Measurements from ENCODE around the gene C17orf100. TPM values are rescaled to one million over a fixed set of nuclear protein-coding genes. Genes with fewer than 3 reads are reported as not detected.

The C17orf100 gene
- polyA plus RNA-seq, 2 of the 4 experiments (the other 2 are of a cell fraction) = 3.1 to 4.1 TPM

GRCh38 chr17:6611231-6611630 lies 40.3 kb upstream of the C17orf100 start:
- peaks cover 12% of the 10 kb centered on the region for H3K4me1 ChIP-seq
- H3K27ac ChIP-seq = no peak overlapping the region
- FAIRE-seq = no peak
- ChIA-PET POLR2A (no interaction called here), CTCF (interaction anchor here (1.9 to 6.1 kb wide), 2 partner anchors 11 to 138 kb away, joined by 6 to 40 read pairs; no protein-coding TSS in a partner anchor)
- TF ChIP-seq FOSB (CRISPR knock-in tag; IDR thresholded peaks at IDR 0.05) (no peak), USF2 (IDR thresholded peaks at IDR 0.05) (no peak), KDM5A (IDR thresholded peaks at IDR 0.05) (no peak)
- no peak for ATAC-seq
- H3K4me3 ChIP-seq = no peak overlapping the region
- WGBS (ENCODE audit: missing lambda C conversion rate) = 96% methylated on average over 4 of the region's 4 CpGs
- no peak overlapping the region for H3K4me2 ChIP-seq
- H3K9me3 ChIP-seq = no peaks in the 10 kb centered on the region
- DNase-seq (ENCODE audit: low read depth in 1 of 2, low spot score in 1 of 2) = no peak

- CTCF ChIA-PET = interaction anchor here (0.7 to 1.5 kb wide), 3 partner anchors 14 to 150 kb away, joined by 3 read pairs; no protein-coding TSS in a partner anchor
- WGBS (ENCODE audit: missing lambda C conversion rate) = 90% methylated on average over 3 of the region's 3 CpGs
Observed at GRCh38 chr17:6623941-6624340, 27.6 kb upstream of the C17orf100 start.

GRCh38 chr17:6626616-6627015 lies 24.9 kb upstream of the C17orf100 start:
- ATAC-seq = no peak
- Histone ChIP-seq H3K9me3 (no peaks in the 10 kb centered on the region), H3K4me2 (no peak overlapping the region), H3K4me3 (no peak overlapping the region), H3K27ac (no peak overlapping the region), H3K4me1 (peaks cover 12% of the 10 kb centered on the region; the same call in 2 of the 3 replicates)
- no peak for FAIRE-seq
- no peak for TF ChIP-seq ESRRA (IDR thresholded peaks at IDR 0.05; ENCODE audit: borderline replicate concordance, low read length)
- no peak for TF ChIP-seq JUN (IDR thresholded peaks at IDR 0.05)
- no peak for TF ChIP-seq KDM5A (IDR thresholded peaks at IDR 0.05)
- TF ChIP-seq NFE2L2 (conservative IDR thresholded peaks at IDR 0.05; ENCODE audit: low read length) = no peak
- TF ChIP-seq EHMT2 (IDR thresholded peaks at IDR 0.05; ENCODE audit: low read depth) = no peak
- no peak for TF ChIP-seq TFCP2L1 (CRISPR knock-in tag; IDR thresholded peaks at IDR 0.05)
- no peak for TF ChIP-seq CTCF (IDR thresholded peaks at IDR 0.05)
- TF ChIP-seq GATA3 (IDR thresholded peaks at IDR 0.05; ENCODE audit: borderline replicate concordance) = no peak
- no peak for TF ChIP-seq TP53 (CRISPR knock-in tag; IDR thresholded peaks at IDR 0.05)
- TF ChIP-seq PHF8 (IDR thresholded peaks at IDR 0.05; ENCODE audit: borderline replicate concordance, low read depth) = no peak
- TF ChIP-seq JUNB (IDR thresholded peaks at IDR 0.05) = no peak
- TF ChIP-seq EHF (CRISPR knock-in tag; IDR thresholded peaks at IDR 0.05) = no peak
- TF ChIP-seq FOXS1 (CRISPR knock-in tag; IDR thresholded peaks at IDR 0.05) = no peak
- no peak for TF ChIP-seq E2F6 (IDR thresholded peaks at IDR 0.05; ENCODE audit: borderline replicate concordance, low read depth)
- no peak for DNase-seq (ENCODE audit: low read depth in 1 of 2, low spot score in 1 of 2)
- ChIA-PET POLR2A (no interaction called here), CTCF (interaction anchor here (0.8 to 1.0 kb wide), 2 partner anchors 154 to 155 kb away, joined by 3 read pairs; no protein-coding TSS in a partner anchor)
- 92% methylated on average over 6 of the region's 6 CpGs for WGBS (ENCODE audit: missing lambda C conversion rate)

More at GRCh38 chr17:6623941-6624340, 27.6 kb upstream of the C17orf100 start:
- Histone ChIP-seq H3K9me3 (no peaks in the 10 kb centered on the region), H3K4me3 (no peak overlapping the region), H3K27ac (no peak overlapping the region), H3K4me1 (peaks cover 12% of the 10 kb centered on the region; the same call in 2 of the 3 replicates), H3K4me2 (no peak overlapping the region)
- TF ChIP-seq RARB (CRISPR knock-in tag; IDR thresholded peaks at IDR 0.05) (no peak), EP300 (IDR thresholded peaks at IDR 0.05) (no peak), PHF8 (IDR thresholded peaks at IDR 0.05; ENCODE audit: borderline replicate concordance, low read depth) (no peak), POLR2AphosphoS2 (conservative IDR thresholded peaks at IDR 0.05; ENCODE audit: low read length) (no peak), HEYL (CRISPR knock-in tag; IDR thresholded peaks at IDR 0.05) (no peak), HOXB13 (CRISPR knock-in tag; IDR thresholded peaks at IDR 0.05; ENCODE audit: low read depth) (no peak), RCOR1 (IDR thresholded peaks at IDR 0.05; ENCODE audit: low read depth, low read length) (no peak)
- no peak for DNase-seq (ENCODE audit: low read depth in 1 of 2, low spot score in 1 of 2)
- POLR2A ChIA-PET = no interaction called here
- no peak for ATAC-seq
- FAIRE-seq = no peak
